Astrocyte of the cerebellum (primary cell): ENCODE results near the gene TNK1.

ENCODE experiments used
- DNase-seq: peaks from one replicate; pipeline ENCODE4 v3.0.0-alpha.2; 2011; ENCODE audit warnings: low read depth
- H3K4me3 ChIP-seq: 2 replicates; pipeline ENCODE4 v1.5.1; 2011; ENCODE audit warnings: mild to moderate bottlenecking, low read depth, low read length, moderate library complexity
- CTCF ChIP-seq: IDR thresholded peaks from 2 replicates; pipeline ENCODE4 v1.5.1; 2012; ENCODE audit warnings: low read length, low read depth, moderate library complexity, mild to moderate bottlenecking; ENCODE audit errors: missing control alignments
- in situ Hi-C: cut with HindIII; loops from 2 replicates; pipeline ENCODE4 v1.10.0; 2017; ENCODE audit warnings: low sequenced_read_pairs

The TNK1 gene

GRCh38 chr17:7438656-7439460 lies 58.0 kb downstream of the TNK1 start:
- no peak for DNase-seq
- no peak for TF ChIP-seq CTCF
- in situ Hi-C loops: no loop called here
- H3K4me3 ChIP-seq: no peak overlapping the region
